ENCODE measurements around the gene CRYBA4.
A peak's percentile ranks its signal among the peaks of the same experiment; 100 is the strongest.

The CRYBA4 gene

DNA sequence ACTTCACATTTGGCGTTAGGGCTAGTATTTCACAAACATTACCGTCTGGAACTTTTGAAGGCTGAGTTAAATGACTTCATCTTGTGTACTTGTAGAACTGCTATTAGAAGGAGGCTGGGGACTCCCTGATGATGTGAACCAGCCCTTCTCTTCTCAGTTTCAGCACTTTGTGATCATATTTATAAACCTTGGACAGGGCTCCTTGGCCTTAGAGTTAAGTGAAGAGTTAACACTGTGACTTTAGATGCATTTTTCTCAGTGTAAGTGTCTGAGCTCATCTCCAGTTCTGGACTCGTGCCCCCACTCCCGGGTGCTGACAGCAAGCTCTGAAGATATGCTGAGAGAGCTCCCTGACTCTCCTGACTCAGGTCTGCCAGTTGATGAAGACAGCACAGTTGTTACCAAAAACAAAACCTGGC, 44.1 kb downstream of the CRYBA4 start:
- no peak for DNase-seq

DNA sequence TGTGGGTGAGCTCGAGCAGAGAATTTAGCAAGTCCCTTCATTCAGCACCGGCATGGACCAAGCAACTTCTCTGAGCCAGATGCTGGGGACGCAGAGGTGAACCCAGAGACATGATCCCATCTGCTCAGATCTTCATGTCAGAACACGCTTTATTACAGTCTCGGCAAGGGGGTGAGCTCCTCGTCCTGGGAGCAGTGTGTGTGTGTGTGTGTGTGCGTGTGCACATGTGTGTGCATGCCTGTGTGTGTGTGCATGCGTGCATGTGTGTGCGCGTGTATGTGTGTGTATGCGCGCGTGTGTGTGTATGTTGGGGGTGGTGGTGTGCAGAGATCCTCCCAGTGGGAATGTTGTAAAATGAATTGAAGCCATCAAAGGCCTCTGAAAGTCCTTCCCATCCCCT, 45.4 kb downstream of the CRYBA4 start:
- no peak for DNase-seq

DNA sequence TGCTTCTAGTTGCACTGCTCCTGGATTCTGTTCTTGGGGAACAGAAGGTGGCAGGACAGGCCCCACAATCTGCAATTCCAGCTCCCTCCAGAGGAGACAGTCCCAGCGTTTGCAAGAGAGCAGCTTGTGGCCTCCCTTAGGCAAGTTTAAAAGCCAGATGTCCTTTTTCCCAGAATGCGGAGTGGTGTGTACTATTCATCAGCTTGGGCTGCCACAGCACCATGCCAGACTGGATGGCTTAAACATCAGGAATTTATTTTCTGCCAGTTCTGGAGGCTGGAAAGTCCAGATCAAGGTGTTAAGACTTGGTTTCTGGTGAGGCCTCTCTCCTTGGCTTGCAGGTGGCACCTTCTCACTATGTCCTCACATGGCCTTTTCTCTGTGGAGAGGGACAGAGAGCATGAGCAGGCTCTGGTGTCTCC, 47.3 kb downstream of the CRYBA4 start:
- no peak for DNase-seq

DNA sequence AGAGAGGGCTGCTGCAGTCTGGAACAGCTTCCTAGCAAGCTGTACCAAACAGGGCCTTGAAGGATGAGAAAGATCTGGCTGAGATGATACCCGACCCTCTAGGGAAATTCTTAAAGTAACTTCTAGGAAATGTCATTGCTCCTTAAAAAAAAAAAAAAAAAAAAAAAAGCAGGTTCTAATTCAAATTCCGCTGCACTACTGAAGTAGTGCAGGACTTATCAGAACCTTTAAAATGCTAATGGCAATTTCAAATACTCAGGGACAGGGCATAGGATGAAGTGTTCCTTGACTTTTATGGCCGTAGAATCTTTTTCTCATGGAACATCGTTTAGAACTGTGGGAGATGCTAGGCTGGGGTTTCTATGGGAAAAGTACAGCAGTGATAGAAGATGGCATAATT, 48.7 kb downstream of the CRYBA4 start:
- DNase-seq, result no peak

DNA sequence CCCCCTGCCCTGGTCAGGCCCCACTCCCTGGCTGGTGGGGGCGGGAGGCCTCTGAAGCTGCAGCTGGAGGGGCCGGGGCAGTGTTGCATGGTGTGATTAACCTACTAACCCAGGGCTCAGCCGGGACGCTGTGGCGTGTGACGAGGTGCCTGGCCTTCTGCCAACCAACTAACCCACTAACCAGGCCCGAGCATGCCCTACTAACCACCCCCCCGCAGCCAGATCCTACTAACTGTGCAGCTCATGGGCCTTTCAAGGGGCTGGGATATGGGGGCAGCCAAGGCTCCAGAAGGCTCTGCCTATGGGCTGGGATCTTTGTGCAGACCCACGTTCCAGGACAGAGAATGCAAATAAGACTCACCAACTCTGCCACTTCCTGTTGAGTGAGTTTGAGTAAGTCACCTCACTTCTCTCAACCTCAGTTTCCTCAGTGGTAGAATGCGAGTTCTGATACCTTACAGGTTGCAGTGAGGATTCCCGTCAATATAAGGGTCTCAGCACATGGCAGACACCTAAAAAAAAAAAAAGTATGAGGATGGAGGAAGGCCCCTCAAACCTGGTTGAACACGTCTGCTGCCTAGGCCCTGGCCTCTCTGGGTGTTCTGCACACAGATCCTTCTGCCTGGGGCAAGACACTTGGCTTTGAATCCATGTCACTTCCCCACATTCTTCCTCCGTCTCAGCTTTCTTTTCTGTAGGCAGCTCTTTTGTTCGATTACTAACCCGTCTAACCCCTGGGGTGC, 49.7 kb downstream of the CRYBA4 start:
- DNase-seq, result peak; percentile 52

DNA sequence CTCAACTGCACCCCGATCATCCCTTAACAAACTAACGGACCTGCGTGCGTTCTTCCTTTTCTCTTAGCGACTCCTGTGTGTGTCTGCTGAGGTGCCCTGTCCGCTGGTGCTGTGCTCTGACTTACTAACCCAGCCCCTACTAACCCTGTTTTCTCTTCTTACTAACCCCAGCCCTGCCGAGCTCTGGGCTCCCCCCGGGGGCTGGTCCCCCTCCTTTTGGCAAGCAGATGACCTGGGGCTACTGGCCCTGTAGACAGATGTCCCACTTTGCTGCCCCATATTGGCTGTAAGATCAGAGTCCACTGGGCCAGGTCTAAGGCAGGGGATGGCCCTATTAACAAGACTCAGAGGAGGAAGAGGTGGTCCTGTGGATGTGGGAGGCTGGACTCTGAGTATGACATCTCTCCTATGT, 50.3 kb downstream of the CRYBA4 start:
- DNase-seq, result no peak

DNA sequence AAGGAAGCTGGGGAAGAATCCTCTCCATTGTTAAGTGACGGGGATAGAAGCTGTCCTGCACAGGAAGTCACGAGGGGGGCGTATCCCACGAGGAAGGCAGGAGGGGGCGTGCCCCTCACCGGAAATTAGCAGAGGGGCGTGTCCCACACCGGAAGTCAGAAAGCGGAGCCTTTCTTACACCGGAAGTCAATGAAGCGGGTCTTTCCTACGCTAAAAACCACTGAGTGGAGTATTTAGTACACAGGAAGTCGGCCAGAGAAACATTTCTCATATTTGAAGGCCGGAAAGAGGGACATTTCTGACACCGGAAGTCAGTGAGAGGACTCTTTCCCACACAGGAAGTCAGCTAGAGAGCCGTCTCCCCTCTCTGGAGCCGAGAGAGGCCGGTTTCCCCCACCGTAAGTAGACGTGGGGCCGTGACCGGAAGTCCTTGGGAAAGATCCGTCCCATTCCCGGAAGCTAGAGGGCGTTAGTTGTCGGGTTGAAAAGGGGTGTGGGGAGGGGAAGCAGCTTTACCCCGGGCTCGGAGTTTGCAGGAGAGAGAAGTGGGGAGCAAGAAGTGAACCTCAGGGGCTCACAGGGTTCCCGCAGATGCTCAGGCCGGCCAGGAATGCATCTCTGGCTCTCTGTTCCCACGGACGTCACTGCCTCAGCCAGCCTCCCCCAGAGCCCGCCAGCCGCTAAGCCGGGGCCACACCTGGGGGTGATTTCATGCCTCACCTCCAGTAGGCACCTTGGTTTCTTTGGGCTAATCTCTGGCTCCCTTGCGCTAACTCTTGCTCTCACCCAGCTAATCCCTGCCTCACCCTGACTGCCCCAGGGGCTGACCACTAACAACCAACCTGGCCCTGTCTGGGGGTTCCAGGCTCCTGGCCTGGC, 51.1 kb downstream of the CRYBA4 start:
- peak; percentile 92 for DNase-seq

DNA sequence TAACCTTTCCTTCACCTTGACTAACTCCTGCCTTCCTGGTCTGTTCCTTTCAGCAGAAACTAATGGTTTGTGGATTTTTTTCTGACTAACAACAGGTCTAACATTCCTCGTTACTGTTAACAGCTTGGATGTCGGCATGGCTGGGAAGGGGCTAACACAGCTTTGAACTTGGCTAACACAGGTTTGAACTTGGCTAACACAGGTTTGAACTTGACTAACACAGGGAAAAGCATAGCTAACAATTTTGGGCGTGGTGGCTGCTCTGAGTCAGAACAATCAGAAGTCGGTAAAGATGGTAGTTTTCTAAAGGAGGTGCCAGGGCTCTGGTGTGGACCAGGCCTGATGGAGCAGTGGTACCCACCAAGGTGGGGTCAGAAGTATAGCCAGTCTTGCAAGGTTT, 51.7 kb downstream of the CRYBA4 start:
- peak; percentile 32 for DNase-seq

DNA sequence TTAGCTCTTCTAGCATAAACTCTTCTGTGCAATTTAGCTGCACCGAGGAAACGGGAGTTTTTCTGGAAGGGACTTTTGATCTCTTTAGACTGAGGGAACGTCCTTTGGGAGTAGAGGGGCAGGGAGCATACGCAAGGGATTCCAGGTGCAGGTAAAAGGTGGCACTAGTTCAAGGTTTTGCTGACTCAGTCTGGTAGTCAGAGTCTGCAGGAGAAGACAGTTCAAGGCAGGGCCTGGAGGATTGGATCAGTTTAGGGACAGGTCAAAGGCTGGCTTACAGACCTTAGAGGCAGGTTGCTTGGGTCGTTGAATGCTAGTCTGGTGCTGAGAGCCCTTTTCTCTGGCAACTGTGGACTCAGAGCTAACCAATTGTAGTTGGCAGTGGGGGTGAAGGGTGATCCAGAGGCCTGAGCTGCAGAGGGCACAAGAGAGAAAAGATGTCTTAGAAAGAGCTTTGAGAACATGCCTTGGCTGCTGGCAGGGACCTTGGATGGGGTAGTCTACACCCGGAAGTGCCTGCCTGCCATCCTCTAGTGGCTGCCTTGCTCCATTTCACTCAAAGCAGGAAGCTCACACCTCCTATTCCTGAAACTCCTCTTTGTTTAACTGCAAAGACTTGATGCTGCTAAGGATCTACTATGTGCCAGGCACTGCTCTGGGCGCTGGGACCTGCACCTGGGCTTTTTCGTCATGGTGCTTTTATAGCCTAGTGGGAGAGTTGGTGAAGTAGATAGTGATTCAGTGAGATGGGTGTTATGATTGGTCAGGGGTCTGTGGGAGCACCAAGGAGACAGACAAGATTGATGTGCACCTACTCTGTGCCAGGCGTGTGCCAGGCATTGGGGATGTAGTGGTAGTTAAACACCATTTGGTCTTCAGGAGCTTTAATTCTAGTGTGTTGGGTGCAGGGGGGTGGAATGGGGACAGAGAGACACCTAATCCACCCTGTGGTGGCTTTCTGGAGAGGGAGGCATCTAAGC, 52.7 kb downstream of the CRYBA4 start:
- no peak for DNase-seq

DNA sequence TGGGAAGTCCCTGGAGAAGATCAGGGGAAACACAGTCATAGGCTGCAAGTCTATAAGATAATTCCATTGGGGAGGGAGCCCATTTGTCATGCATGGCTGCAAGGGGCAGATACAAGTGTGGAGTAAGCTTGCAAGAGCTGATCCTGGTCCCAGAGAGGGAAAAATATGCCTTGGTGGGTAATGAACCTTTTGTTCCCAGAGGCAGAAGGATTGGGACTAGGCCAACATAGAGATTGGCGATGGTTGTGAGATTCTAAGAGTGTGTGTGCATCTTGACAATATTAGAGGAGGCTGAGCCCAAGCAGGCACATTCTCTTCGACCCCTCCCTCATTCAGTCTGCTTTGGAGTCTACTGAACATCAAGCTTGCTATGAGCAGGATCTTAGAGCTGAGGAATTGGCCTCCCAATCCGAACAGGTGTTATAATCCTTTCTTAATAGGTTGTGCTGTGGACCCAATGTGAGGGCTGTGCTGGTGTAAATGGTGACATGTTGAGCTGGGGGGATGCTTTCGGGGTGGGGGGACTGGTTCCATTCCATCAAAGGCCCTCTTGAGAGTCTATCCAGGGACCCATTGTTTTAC, 54.0 kb downstream of the CRYBA4 start:
- no peak for DNase-seq

DNA sequence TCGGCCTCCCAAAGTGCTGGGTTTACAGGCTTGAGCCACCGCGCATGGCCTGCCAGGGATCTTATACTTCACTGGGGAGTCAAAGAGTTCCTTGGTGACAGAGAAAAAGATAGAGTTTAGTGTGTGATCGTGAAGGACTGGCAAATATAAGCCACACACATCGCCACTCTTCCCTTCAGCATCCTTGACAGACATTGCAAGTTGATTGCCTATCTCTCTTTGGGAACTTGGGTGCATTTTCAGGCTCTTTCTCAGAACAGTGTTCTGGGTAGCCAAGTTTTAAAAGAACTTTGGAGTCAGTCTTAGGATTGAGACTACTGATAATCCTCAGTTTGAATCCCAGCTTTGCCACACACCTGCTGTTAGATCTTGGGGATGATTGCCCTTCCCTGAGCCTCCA, 55.5 kb downstream of the CRYBA4 start:
- DNase-seq, result no peak

DNA sequence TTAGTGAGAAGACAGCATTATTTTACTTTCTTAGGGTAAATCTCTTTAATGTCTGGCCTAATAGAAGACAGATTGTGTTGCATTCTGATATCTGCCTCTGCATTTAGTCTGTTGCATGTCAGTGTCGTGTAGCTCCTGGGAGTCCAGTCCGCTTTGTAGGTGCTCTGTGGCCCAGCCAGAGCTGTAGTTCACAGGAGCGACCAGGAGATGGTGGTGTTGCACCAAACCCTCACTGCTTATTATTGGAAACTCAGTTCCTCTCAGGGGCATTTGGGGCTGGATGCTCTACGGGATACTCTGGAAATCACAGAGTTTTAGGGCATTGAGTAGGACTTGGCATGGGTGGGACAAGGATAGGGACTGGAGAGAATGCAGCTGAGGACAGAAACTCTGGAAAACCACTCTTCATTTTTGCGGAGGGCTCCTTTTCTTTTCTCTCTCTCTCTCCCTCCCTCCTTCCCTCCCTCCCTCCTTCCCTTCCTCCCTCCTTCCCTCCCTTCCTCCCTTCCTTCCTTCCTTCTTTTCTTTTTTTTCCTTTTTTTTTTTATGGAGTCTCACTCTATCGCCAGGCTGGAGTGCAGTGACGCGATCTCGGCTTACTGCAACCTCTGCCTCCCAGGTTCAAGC, 57.4 kb downstream of the CRYBA4 start:
- DNase-seq, result peak; percentile 60

All from activated T-cell treated with anti-CD3 and anti-CD28 coated beads for 4 hours (primary cell).